Liver (tissue), 9 donors: ENCODE measurements around the gene GCC2. TPM values are rescaled to one million over a fixed set of nuclear protein-coding genes. Genes with fewer than 3 reads are reported as not detected.

ENCODE experiments used
- DNase-seq: peaks from one replicate; pipeline ENCODE4 v3.0.0-alpha.2; 2017; ENCODE audit warnings: low spot score
- H3K27ac ChIP-seq, 2 donors: one replicate each; pipeline ENCODE4 v1.7.0; 2013; ENCODE audit warnings: inconsistent platforms in 2 of 2, low read length in 2 of 2, control low read depth in 1 of 2, low read depth in 1 of 2, mild to moderate bottlenecking in 1 of 2
- H3K27me3 ChIP-seq, 4 donors: one replicate each; pipeline versions ENCODE4 v1.6.1 to v1.7.0; 2013; ENCODE audit warnings: low read length in 3 of 4, inconsistent platforms in 1 of 4, mild to moderate bottlenecking in 1 of 4, moderate library complexity in 1 of 4; ENCODE audit not compliant: control insufficient read depth in 4 of 4, insufficient read depth in 4 of 4
- H3K36me3 ChIP-seq, 4 donors: one replicate each; pipeline versions ENCODE4 v1.6.1 to v1.7.0; 2013; ENCODE audit warnings: low read length in 3 of 4, mild to moderate bottlenecking in 3 of 4, low read depth in 1 of 4, moderate library complexity in 1 of 4; ENCODE audit not compliant: control insufficient read depth in 4 of 4, insufficient read depth in 3 of 4
- H3K4me1 ChIP-seq, 4 donors: one replicate each; pipeline versions ENCODE4 v1.6.1 to v1.7.0; 2013; ENCODE audit warnings: low read length in 3 of 4, mild to moderate bottlenecking in 3 of 4, moderate library complexity in 1 of 4; ENCODE audit not compliant: control insufficient read depth in 4 of 4, insufficient read depth in 4 of 4
- H3K4me3 ChIP-seq, 3 donors: one replicate each; pipeline versions ENCODE4 v1.6.1 to v1.7.0; 2013; ENCODE audit warnings: low read length in 3 of 3, control low read depth in 1 of 3, low read depth in 1 of 3, mild to moderate bottlenecking in 1 of 3
- H3K9ac ChIP-seq, 2 donors: one replicate each; pipeline ENCODE4 v1.7.0; 2013; ENCODE audit warnings: low read length in 2 of 2, mild to moderate bottlenecking in 2 of 2, moderate library complexity in 2 of 2, control low read depth in 1 of 2, low read depth in 1 of 2
- H3K9me3 ChIP-seq, 4 donors: one replicate each; pipeline versions ENCODE4 v1.6.1 to v1.7.0; 2013; ENCODE audit warnings: low read length in 3 of 4; ENCODE audit not compliant: control insufficient read depth in 4 of 4
- EGR1 ChIP-seq, 2 donors: IDR thresholded peaks; 2 replicates each; pipeline ENCODE4 v1.6.1; 2016 to 2018; ENCODE audit warnings: antibody characterized with exemption in 2 of 2, low read depth in 2 of 2
- FOXA1 ChIP-seq: IDR thresholded peaks from 2 replicates; pipeline ENCODE4 v1.6.1; 2016; ENCODE audit warnings: antibody characterized with exemption
- FOXA2 ChIP-seq: IDR thresholded peaks from 2 replicates; pipeline ENCODE4 v1.6.1; 2016; ENCODE audit warnings: antibody characterized with exemption
- GABPA ChIP-seq, 2 donors: IDR thresholded peaks in 1 of 2; conservative IDR thresholded peaks in 1 of 2; 2 replicates each; pipeline ENCODE4 v1.6.1; 2016; ENCODE audit warnings: antibody characterized with exemption in 2 of 2, mild to moderate bottlenecking in 1 of 2, moderate library complexity in 1 of 2
- HNF4A ChIP-seq, 2 donors: conservative IDR thresholded peaks; 2 replicates each; pipeline ENCODE4 v1.6.1; 2016; ENCODE audit warnings: antibody characterized with exemption in 2 of 2, mild to moderate bottlenecking in 2 of 2
- HNF4G ChIP-seq: IDR thresholded peaks from 2 replicates; pipeline ENCODE4 v1.6.1; 2016; ENCODE audit warnings: antibody characterized with exemption
- JUND ChIP-seq, 2 donors: IDR thresholded peaks; 2 replicates each; pipeline ENCODE4 v1.6.1; 2016; ENCODE audit warnings: antibody characterized with exemption in 2 of 2
- NR2F2 ChIP-seq: IDR thresholded peaks from 2 replicates; pipeline ENCODE4 v1.6.1; 2016; ENCODE audit warnings: antibody characterized with exemption
- RAD21 ChIP-seq, 2 donors: IDR thresholded peaks; 2 replicates each; pipeline ENCODE4 v1.6.1; 2016; ENCODE audit warnings: antibody characterized with exemption in 2 of 2, mild to moderate bottlenecking in 2 of 2
- RXRA ChIP-seq, 2 donors: IDR thresholded peaks; 2 replicates each; pipeline ENCODE4 v1.6.1; 2017 to 2018; ENCODE audit warnings: antibody characterized with exemption in 2 of 2, mild to moderate bottlenecking in 1 of 2
- SP1 ChIP-seq: IDR thresholded peaks from 2 replicates; pipeline ENCODE4 v1.6.1; 2018; ENCODE audit warnings: antibody characterized with exemption, mild to moderate bottlenecking
- TAF1 ChIP-seq: conservative IDR thresholded peaks from 2 replicates; pipeline ENCODE4 v1.6.1; 2016; ENCODE audit warnings: antibody characterized with exemption, mild to moderate bottlenecking
- YY1 ChIP-seq: IDR thresholded peaks from 2 replicates; pipeline ENCODE4 v1.6.1; 2016; ENCODE audit warnings: antibody characterized with exemption, mild to moderate bottlenecking
- WGBS: extraction: QIAGEN DNeasy Blood & Tissue Kit; methylation state at CpG from one replicate; pipeline ENCODE4 v1.1.7; 2013; 5-methylcytosine and 5-hydroxymethylcytosine counted together
- polyA plus RNA-seq, 2 donors: library from polyadenylated mRNA; stranded (reverse) in 1 of 2; unstranded in 1 of 2; fragments of 200-250 nt in 1 of 2; fragments of >200 nt in 1 of 2; fragmentation: Nextera tagmentation in 1 of 2; extraction: Ambion mirVana in 1 of 2; gene quantifications; one replicate each; pipeline versions ENCODE4 v1.2.1 to v1.2.3, GENCODE V29; 2013 to 2015
- total RNA-seq, 2 donors: library from RNA; depleted of rRNA; stranded (reverse); fragments of >200 nt; gene quantifications; one replicate each; pipeline ENCODE4 v1.2.3, GENCODE V29; 2014
- TF ChIP-seq, protein P1 (sequence below): IDR thresholded peaks from 2 replicates; pipeline ENCODE4 v1.6.1; 2016; ENCODE audit warnings: antibody characterized with exemption, mild to moderate bottlenecking
- TF ChIP-seq, protein P2 (sequence below): IDR thresholded peaks from 2 replicates; pipeline ENCODE4 v1.6.1; 2016; ENCODE audit warnings: antibody characterized with exemption
- TF ChIP-seq, protein P3 (sequence below): fragments of 150-350 bp; IDR thresholded peaks from 2 replicates; pipeline ENCODE4 v1.5.1; 2017; ENCODE audit warnings: improper control_type of control experiment, low read depth, low read length; ENCODE audit not compliant: missing input control
- TF ChIP-seq, protein P4 (sequence below): IDR thresholded peaks from 2 replicates; pipeline ENCODE4 v1.6.1; 2016; ENCODE audit warnings: antibody characterized with exemption
- TF ChIP-seq, protein P5 (sequence below): IDR thresholded peaks from 2 replicates; pipeline ENCODE4 v1.6.1; 2016; ENCODE audit warnings: antibody characterized with exemption
- donor health status: healthy.
- donor health status: healthy.
- donor health status: healthy.
- donor health status: healthy.
- donor health status: healthy.

GCC2 gene, protein sequence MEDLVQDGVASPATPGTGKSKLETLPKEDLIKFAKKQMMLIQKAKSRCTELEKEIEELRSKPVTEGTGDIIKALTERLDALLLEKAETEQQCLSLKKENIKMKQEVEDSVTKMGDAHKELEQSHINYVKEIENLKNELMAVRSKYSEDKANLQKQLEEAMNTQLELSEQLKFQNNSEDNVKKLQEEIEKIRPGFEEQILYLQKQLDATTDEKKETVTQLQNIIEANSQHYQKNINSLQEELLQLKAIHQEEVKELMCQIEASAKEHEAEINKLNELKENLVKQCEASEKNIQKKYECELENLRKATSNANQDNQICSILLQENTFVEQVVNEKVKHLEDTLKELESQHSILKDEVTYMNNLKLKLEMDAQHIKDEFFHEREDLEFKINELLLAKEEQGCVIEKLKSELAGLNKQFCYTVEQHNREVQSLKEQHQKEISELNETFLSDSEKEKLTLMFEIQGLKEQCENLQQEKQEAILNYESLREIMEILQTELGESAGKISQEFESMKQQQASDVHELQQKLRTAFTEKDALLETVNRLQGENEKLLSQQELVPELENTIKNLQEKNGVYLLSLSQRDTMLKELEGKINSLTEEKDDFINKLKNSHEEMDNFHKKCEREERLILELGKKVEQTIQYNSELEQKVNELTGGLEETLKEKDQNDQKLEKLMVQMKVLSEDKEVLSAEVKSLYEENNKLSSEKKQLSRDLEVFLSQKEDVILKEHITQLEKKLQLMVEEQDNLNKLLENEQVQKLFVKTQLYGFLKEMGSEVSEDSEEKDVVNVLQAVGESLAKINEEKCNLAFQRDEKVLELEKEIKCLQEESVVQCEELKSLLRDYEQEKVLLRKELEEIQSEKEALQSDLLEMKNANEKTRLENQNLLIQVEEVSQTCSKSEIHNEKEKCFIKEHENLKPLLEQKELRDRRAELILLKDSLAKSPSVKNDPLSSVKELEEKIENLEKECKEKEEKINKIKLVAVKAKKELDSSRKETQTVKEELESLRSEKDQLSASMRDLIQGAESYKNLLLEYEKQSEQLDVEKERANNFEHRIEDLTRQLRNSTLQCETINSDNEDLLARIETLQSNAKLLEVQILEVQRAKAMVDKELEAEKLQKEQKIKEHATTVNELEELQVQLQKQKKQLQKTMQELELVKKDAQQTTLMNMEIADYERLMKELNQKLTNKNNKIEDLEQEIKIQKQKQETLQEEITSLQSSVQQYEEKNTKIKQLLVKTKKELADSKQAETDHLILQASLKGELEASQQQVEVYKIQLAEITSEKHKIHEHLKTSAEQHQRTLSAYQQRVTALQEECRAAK (N-terminal part only)
- total RNA-seq (10 to 100 TPM; 18.2 to 21.7 TPM), polyA plus RNA-seq (10 to 100 TPM in 1 of 2 donors, 1 to 10 TPM in 1; 4.8 to 26.1 TPM)

DNA sequence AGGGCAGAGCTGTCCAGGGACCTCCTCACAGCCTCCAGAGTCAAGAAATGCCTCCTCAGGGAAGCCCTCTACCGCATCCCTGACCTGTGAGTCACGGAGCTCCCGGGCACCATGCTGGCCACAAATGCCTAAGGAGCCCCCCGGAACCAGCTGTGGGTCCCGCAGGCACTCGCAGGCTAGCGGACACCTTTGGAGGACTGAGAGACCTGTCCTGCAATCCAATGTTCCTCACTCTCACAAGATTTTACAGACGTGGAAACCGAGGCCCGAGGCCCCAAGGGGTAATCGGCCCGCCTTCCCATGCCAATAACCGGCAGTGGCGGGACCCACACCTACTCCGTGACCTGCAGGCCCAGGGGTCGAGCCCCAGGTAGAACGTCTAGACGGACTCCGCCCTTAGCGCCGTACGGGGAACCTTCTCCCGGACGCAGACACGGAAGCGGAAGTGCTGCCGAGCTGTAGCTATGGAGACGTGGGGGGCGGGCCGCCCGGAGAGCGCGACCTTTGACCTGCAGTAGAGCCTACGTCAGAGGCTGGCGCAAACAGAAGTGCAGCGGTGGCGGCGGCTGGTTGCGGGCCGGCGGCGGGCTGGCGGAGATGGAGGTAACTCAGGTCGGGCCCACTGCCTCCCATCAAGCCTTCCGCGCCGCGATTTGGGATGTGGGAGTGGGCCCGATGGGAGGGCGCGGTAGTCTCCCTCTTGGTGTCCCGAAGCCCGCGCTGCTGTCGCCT lies at the start of gene GCC2:
Gene GCC2 (plus strand): TSS at position 529 of the 732 bp plus-strand sequence. CDS start 69 bp downstream, at position 598.
- Histone ChIP-seq H3K36me3 (peaks cover 0 to 10% (median 7%) of the 10 kb centered on the region in 4 donors), H3K27ac (peak within 1 kb of the TSS; percentile 86 to 88), H3K9ac (peak within 1 kb of the TSS; percentile 67 to 87), H3K4me1 (peaks cover 2 to 15% (median 13%) of the 10 kb centered on the region in 4 donors), H3K4me3 (peak within 1 kb of the TSS; percentile 77 to 90 (median 86)), H3K27me3 (no peaks in the 10 kb centered on the region), H3K9me3 (no peaks in the 10 kb centered on the region)
- DNase-seq, result peak; percentile 98
- TF ChIP-seq, protein P1, sequence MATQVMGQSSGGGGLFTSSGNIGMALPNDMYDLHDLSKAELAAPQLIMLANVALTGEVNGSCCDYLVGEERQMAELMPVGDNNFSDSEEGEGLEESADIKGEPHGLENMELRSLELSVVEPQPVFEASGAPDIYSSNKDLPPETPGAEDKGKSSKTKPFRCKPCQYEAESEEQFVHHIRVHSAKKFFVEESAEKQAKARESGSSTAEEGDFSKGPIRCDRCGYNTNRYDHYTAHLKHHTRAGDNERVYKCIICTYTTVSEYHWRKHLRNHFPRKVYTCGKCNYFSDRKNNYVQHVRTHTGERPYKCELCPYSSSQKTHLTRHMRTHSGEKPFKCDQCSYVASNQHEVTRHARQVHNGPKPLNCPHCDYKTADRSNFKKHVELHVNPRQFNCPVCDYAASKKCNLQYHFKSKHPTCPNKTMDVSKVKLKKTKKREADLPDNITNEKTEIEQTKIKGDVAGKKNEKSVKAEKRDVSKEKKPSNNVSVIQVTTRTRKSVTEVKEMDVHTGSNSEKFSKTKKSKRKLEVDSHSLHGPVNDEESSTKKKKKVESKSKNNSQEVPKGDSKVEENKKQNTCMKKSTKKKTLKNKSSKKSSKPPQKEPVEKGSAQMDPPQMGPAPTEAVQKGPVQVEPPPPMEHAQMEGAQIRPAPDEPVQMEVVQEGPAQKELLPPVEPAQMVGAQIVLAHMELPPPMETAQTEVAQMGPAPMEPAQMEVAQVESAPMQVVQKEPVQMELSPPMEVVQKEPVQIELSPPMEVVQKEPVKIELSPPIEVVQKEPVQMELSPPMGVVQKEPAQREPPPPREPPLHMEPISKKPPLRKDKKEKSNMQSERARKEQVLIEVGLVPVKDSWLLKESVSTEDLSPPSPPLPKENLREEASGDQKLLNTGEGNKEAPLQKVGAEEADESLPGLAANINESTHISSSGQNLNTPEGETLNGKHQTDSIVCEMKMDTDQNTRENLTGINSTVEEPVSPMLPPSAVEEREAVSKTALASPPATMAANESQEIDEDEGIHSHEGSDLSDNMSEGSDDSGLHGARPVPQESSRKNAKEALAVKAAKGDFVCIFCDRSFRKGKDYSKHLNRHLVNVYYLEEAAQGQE, result peak; percentile 55
- TF ChIP-seq HNF4A (conservative IDR thresholded peaks at IDR 0.05), result peak; percentile 63 to 64
- TF ChIP-seq, protein P2, sequence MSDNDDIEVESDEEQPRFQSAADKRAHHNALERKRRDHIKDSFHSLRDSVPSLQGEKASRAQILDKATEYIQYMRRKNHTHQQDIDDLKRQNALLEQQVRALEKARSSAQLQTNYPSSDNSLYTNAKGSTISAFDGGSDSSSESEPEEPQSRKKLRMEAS, result peak; percentile 37
- TF ChIP-seq RXRA (IDR thresholded peaks at IDR 0.05), result peak; percentile 56 to 61
- TF ChIP-seq GABPA (IDR thresholded peaks at IDR 0.05 in 1 of 2, conservative IDR thresholded peaks at IDR 0.05 in 1 of 2), result peak; percentile 88 to 96
- TF ChIP-seq JUND (IDR thresholded peaks at IDR 0.05), result no peak
- TF ChIP-seq RAD21 (IDR thresholded peaks at IDR 0.05), result no peak
- no peak for TF ChIP-seq TAF1
- TF ChIP-seq, protein P3, sequence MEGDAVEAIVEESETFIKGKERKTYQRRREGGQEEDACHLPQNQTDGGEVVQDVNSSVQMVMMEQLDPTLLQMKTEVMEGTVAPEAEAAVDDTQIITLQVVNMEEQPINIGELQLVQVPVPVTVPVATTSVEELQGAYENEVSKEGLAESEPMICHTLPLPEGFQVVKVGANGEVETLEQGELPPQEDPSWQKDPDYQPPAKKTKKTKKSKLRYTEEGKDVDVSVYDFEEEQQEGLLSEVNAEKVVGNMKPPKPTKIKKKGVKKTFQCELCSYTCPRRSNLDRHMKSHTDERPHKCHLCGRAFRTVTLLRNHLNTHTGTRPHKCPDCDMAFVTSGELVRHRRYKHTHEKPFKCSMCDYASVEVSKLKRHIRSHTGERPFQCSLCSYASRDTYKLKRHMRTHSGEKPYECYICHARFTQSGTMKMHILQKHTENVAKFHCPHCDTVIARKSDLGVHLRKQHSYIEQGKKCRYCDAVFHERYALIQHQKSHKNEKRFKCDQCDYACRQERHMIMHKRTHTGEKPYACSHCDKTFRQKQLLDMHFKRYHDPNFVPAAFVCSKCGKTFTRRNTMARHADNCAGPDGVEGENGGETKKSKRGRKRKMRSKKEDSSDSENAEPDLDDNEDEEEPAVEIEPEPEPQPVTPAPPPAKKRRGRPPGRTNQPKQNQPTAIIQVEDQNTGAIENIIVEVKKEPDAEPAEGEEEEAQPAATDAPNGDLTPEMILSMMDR, result no peak
- peak; percentile 43 for TF ChIP-seq HNF4G
- peak; percentile 13 to 30 for TF ChIP-seq EGR1 (IDR thresholded peaks at IDR 0.05; ENCODE audit: low read depth in 2 of 2)
- TF ChIP-seq, protein P4, sequence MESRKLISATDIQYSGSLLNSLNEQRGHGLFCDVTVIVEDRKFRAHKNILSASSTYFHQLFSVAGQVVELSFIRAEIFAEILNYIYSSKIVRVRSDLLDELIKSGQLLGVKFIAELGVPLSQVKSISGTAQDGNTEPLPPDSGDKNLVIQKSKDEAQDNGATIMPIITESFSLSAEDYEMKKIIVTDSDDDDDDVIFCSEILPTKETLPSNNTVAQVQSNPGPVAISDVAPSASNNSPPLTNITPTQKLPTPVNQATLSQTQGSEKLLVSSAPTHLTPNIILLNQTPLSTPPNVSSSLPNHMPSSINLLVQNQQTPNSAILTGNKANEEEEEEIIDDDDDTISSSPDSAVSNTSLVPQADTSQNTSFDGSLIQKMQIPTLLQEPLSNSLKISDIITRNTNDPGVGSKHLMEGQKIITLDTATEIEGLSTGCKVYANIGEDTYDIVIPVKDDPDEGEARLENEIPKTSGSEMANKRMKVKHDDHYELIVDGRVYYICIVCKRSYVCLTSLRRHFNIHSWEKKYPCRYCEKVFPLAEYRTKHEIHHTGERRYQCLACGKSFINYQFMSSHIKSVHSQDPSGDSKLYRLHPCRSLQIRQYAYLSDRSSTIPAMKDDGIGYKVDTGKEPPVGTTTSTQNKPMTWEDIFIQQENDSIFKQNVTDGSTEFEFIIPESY, result no peak
- TF ChIP-seq FOXA1, result no peak
- peak; percentile 95 for TF ChIP-seq NR2F2
- TF ChIP-seq SP1, result peak; percentile 59
- no peak for TF ChIP-seq FOXA2
- TF ChIP-seq YY1, result peak; percentile 80
- TF ChIP-seq, protein P5, sequence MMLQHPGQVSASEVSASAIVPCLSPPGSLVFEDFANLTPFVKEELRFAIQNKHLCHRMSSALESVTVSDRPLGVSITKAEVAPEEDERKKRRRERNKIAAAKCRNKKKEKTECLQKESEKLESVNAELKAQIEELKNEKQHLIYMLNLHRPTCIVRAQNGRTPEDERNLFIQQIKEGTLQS, result no peak
- under 1% methylated on average over 55 of the region's 55 CpGs for WGBS
